Mesendoderm (in vitro differentiated cells): Measurements from ENCODE around the gene SEMA3A.

Experiments used
- DNase-seq: peaks from one replicate; pipeline ENCODE4 v3.0.0; 2013
- H2AK5ac ChIP-seq: 2 replicates; pipeline ENCODE4 v1.6.1; 2013; ENCODE audit warnings: low read length, inconsistent platforms
- H2BK120ac ChIP-seq: 2 replicates; pipeline ENCODE4 v1.6.1; 2013; ENCODE audit warnings: low read depth, mild to moderate bottlenecking, low read length, moderate library complexity, mixed read lengths
- H2BK15ac ChIP-seq: replicated peaks from 2 replicates; pipeline ENCODE4 v1.6.1; 2013; ENCODE audit warnings: low read depth, mild to moderate bottlenecking, moderate library complexity
- H2BK5ac ChIP-seq: 2 replicates; pipeline ENCODE4 v1.6.1; 2013; ENCODE audit warnings: low read length, inconsistent platforms
- H3K18ac ChIP-seq: 2 replicates; pipeline ENCODE4 v1.6.1; 2013; ENCODE audit warnings: mild to moderate bottlenecking, low read length, mixed read lengths
- H3K23ac ChIP-seq: one replicate; pipeline ENCODE4 v1.6.1; 2013; ENCODE audit warnings: low read length
- H3K27ac ChIP-seq: 2 replicates; pipeline ENCODE4 v1.5.1; 2013; ENCODE audit warnings: low read depth, mild to moderate bottlenecking, inconsistent platforms, low read length, moderate library complexity
- H3K27me3 ChIP-seq: 2 replicates; pipeline ENCODE4 v1.6.1; 2013; ENCODE audit warnings: low read length, control low read depth, mild to moderate bottlenecking, inconsistent platforms; ENCODE audit not compliant: insufficient read depth, poor library complexity
- H3K36me3 ChIP-seq: 2 replicates; pipeline ENCODE4 v1.6.1; 2013; ENCODE audit warnings: low read length, inconsistent platforms; ENCODE audit not compliant: control insufficient read depth, insufficient read depth
- H3K4ac ChIP-seq: one replicate; pipeline ENCODE4 v1.6.1; 2013; ENCODE audit warnings: low read depth, mild to moderate bottlenecking, low read length, moderate library complexity
- H3K4me1 ChIP-seq: 2 replicates; pipeline ENCODE4 v1.6.1; 2013; ENCODE audit warnings: low read depth, low read length, inconsistent platforms; ENCODE audit not compliant: control insufficient read depth
- H3K4me2 ChIP-seq: 2 replicates; pipeline ENCODE4 v1.6.1; 2013; ENCODE audit warnings: low read length
- H3K4me3 ChIP-seq: 2 replicates; pipeline ENCODE4 v1.5.1; 2013; ENCODE audit warnings: mild to moderate bottlenecking, low read length
- H3K56ac ChIP-seq: one replicate; pipeline ENCODE4 v1.6.1; 2013; ENCODE audit warnings: low read length
- H3K79me1 ChIP-seq: 2 replicates; pipeline ENCODE4 v1.6.1; 2013; ENCODE audit warnings: low read length, inconsistent platforms
- H3K79me2 ChIP-seq: 2 replicates; pipeline ENCODE4 v1.6.1; 2013; ENCODE audit warnings: mild to moderate bottlenecking, low read length; ENCODE audit not compliant: control insufficient read depth, insufficient read depth
- H3K9ac ChIP-seq: 2 replicates; pipeline ENCODE4 v1.6.1; 2013; ENCODE audit warnings: low read length, inconsistent platforms
- H4K5ac ChIP-seq: one replicate; pipeline ENCODE4 v1.6.1; 2013; ENCODE audit warnings: low read length
- H4K8ac ChIP-seq: one replicate; pipeline ENCODE4 v1.6.1; 2013; ENCODE audit warnings: low read depth, mild to moderate bottlenecking, control low read depth, low read length, moderate library complexity
- WGBS: extraction: QIAGEN DNeasy Blood & Tissue Kit; methylation state at CpG from one replicate; pipeline ENCODE4 v1.1.7; 2013; ENCODE audit warnings: low lambda C conversion rate, missing lambda C conversion rate; ENCODE audit not compliant: insufficient coverage; ENCODE audit errors: extremely low coverage; 5-methylcytosine and 5-hydroxymethylcytosine counted together

SEMA3A gene

GRCh38 chr7:84085147-84085546 is 109.4 kb downstream of the SEMA3A start:
- H3K4me1 ChIP-seq: no peaks in the 10 kb centered on the region
- H3K56ac ChIP-seq: no peak overlapping the region
- H3K79me2 ChIP-seq: no peaks in the 10 kb centered on the region
- H4K5ac ChIP-seq: no peak overlapping the region
- no peak overlapping the region for H4K8ac ChIP-seq
- no peaks in the 10 kb centered on the region for H3K27me3 ChIP-seq
- H3K23ac ChIP-seq: no peak overlapping the region
- no peak for DNase-seq
- no peak overlapping the region for H2AK5ac ChIP-seq
- H3K4me3 ChIP-seq: no peak overlapping the region
- H3K36me3 ChIP-seq: no peaks in the 10 kb centered on the region
- H2BK120ac ChIP-seq: no peak overlapping the region
- H3K9ac ChIP-seq: no peak overlapping the region
- H3K79me1 ChIP-seq: no peaks in the 10 kb centered on the region
- no peak overlapping the region for H3K4me2 ChIP-seq
- no peak overlapping the region for H3K4ac ChIP-seq
- H3K18ac ChIP-seq: no peak overlapping the region
- H3K27ac ChIP-seq: no peak overlapping the region
- no peak overlapping the region for H2BK15ac ChIP-seq
- WGBS: no CpG with 5 or more reads among the region's 1 CpG
- H2BK5ac ChIP-seq: no peak overlapping the region

GRCh38 chr7:84083846-84084245 is 110.7 kb downstream of the SEMA3A start:
- no peaks in the 10 kb centered on the region for H3K27me3 ChIP-seq
- no peak overlapping the region for H3K4me2 ChIP-seq
- no peak overlapping the region for H2BK15ac ChIP-seq
- no peaks in the 10 kb centered on the region for H3K4me1 ChIP-seq
- no peak overlapping the region for H3K18ac ChIP-seq
- no peak overlapping the region for H4K5ac ChIP-seq
- no peak overlapping the region for H3K4ac ChIP-seq
- no peak overlapping the region for H2BK120ac ChIP-seq
- H3K36me3 ChIP-seq: no peaks in the 10 kb centered on the region
- DNase-seq: no peak
- H3K23ac ChIP-seq: no peak overlapping the region
- H3K79me1 ChIP-seq: no peaks in the 10 kb centered on the region
- no peak overlapping the region for H3K27ac ChIP-seq
- H3K9ac ChIP-seq: no peak overlapping the region
- no peak overlapping the region for H4K8ac ChIP-seq
- no peak overlapping the region for H2BK5ac ChIP-seq
- WGBS: no CpG with 5 or more reads among the region's 2 CpGs
- H2AK5ac ChIP-seq: no peak overlapping the region
- no peak overlapping the region for H3K56ac ChIP-seq
- H3K79me2 ChIP-seq: no peaks in the 10 kb centered on the region
- no peak overlapping the region for H3K4me3 ChIP-seq

DNA sequence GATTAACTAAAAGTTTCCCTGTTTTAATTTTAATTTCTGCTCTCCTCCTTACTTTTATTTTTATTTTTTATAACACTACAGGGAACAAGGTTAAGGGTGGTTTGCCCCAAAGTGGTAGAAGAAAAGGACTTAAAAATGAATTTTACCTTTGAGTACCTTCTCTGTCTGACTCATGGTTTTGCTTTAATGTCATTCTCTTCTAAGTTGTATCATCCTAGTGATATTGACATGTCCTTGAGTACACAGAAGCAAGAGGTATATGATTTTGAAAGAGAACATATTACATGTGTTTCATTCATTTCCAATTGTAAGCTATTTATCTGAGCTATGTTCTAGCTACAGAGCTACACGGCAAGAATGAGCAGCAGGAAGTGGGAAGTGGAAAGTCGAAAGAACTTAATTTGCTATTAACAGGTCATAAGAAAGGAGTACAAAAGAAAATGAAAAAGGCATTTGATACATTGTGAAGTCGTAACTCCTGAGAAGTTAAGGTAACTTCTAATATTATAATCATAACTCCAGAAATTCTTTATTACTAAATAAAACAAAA is 112.5 kb downstream of the SEMA3A start:
- H3K18ac ChIP-seq: no peak overlapping the region
- no peak overlapping the region for H3K4ac ChIP-seq
- H3K4me1 ChIP-seq: no peaks in the 10 kb centered on the region
- DNase-seq: no peak
- H2BK5ac ChIP-seq: no peak overlapping the region
- no peaks in the 10 kb centered on the region for H3K36me3 ChIP-seq
- no peak overlapping the region for H3K4me3 ChIP-seq
- no peak overlapping the region for H3K4me2 ChIP-seq
- H3K9ac ChIP-seq: no peak overlapping the region
- H4K8ac ChIP-seq: no peak overlapping the region
- H3K23ac ChIP-seq: no peak overlapping the region
- H3K56ac ChIP-seq: no peak overlapping the region
- no peaks in the 10 kb centered on the region for H3K79me2 ChIP-seq
- H3K27me3 ChIP-seq: no peaks in the 10 kb centered on the region
- WGBS: no CpG with 5 or more reads among the region's 3 CpGs
- H2AK5ac ChIP-seq: no peak overlapping the region
- no peak overlapping the region for H4K5ac ChIP-seq
- H3K27ac ChIP-seq: no peak overlapping the region
- H3K79me1 ChIP-seq: no peaks in the 10 kb centered on the region
- H2BK120ac ChIP-seq: no peak overlapping the region
- no peak overlapping the region for H2BK15ac ChIP-seq

DNA sequence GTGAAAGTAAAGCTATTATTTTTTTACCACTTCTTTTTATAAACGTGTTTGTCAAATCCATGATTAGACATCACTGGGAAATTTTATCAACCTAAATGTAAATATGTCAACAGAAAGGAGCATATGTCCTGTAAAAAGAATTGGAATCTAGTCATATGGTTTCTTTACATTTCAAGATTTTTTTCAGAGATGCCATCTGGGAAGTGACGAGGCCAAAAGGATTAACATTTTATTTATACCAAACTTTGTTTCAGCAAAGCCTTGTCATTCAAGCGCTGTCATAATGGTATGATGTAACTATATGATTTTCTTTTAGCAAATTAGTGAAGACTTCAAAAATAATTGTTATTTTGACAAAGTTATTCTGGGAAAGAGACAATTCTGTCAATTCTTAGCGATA is 117.3 kb downstream of the SEMA3A start:
- Histone ChIP-seq H2AK5ac (no peak overlapping the region), H3K27me3 (no peaks in the 10 kb centered on the region), H4K5ac (no peak overlapping the region), H3K79me2 (no peaks in the 10 kb centered on the region), H2BK5ac (no peak overlapping the region), H3K27ac (no peak overlapping the region), H3K23ac (no peak overlapping the region), H3K4ac (no peak overlapping the region), H3K56ac (no peak overlapping the region), H2BK15ac (no peak overlapping the region), H3K9ac (no peak overlapping the region), H3K79me1 (no peaks in the 10 kb centered on the region), H3K18ac (no peak overlapping the region), H2BK120ac (no peak overlapping the region), H3K4me1 (no peaks in the 10 kb centered on the region), H4K8ac (no peak overlapping the region), H3K4me3 (no peak overlapping the region), H3K4me2 (no peak overlapping the region), H3K36me3 (no peaks in the 10 kb centered on the region)
- no peak for DNase-seq
- WGBS: no CpG with 5 or more reads among the region's 4 CpGs

DNA sequence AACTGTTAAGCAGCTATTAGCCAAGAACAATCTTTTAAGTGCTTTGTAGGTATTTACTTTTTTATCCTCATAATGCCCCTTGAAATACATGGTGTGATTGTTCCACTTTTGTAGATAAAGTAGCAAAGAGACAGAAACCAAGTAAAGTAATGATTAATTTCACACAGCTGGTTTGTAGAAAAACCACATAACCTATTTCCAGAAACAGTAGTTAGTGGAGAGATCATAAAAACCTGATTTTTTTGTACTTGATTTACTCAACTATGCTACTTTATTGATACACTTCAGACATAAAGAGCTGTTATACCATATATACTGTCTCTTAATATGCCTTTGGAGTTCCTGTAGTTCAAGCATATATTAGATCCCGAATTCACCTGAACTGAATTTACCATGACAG is 118.4 kb downstream of the SEMA3A start:
- Histone ChIP-seq H3K9ac (no peak overlapping the region), H3K36me3 (no peaks in the 10 kb centered on the region), H3K56ac (no peak overlapping the region), H3K27me3 (no peaks in the 10 kb centered on the region), H3K27ac (no peak overlapping the region), H2AK5ac (no peak overlapping the region), H3K4me3 (no peak overlapping the region), H3K4ac (no peak overlapping the region), H3K4me2 (no peak overlapping the region), H3K23ac (no peak overlapping the region), H4K5ac (no peak overlapping the region), H2BK120ac (no peak overlapping the region), H4K8ac (no peak overlapping the region), H3K4me1 (no peaks in the 10 kb centered on the region), H3K79me1 (no peaks in the 10 kb centered on the region), H2BK15ac (no peak overlapping the region), H3K18ac (no peak overlapping the region), H2BK5ac (no peak overlapping the region), H3K79me2 (no peaks in the 10 kb centered on the region)
- no peak for DNase-seq
- WGBS: no CpG with 5 or more reads among the region's 1 CpG

DNA sequence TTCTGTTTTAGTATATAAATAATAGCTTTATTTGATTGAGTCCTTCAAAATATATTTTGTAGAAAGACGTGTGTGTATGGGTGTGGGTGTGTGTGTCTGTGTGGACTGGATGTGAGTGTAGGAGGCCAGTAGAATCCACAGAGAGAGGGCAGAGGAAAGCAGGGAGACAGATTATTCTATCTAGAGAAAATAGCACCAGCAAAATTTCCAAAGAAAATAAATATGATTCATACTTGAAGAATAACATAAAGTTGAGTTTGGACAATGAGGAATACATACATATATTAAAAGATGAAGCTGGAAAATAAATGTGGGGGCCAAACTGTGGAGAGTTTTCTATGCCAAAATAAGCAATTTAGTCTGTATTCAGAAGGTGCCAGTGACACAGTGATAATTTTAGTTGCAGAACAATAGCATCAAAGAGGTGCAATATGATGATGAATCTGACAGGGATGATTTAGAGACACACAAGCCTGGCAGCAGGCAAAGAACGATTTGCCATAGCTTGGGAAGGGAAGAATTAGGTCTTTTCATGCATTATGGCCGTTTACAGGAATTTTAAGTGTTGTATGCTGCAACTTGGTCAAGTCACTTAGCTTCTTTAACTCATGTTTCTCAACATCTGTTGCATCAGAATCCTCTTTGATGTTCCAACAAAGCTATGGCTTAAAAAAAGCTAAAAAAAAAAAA is 121.3 kb downstream of the SEMA3A start:
- no peak overlapping the region for H3K4ac ChIP-seq
- H3K4me2 ChIP-seq: no peak overlapping the region
- H2BK120ac ChIP-seq: no peak overlapping the region
- no peak overlapping the region for H2AK5ac ChIP-seq
- no peaks in the 10 kb centered on the region for H3K27me3 ChIP-seq
- H4K5ac ChIP-seq: no peak overlapping the region
- H3K4me3 ChIP-seq: no peak overlapping the region
- H2BK15ac ChIP-seq: no peak overlapping the region
- no peak overlapping the region for H3K9ac ChIP-seq
- no peak overlapping the region for H3K18ac ChIP-seq
- H2BK5ac ChIP-seq: no peak overlapping the region
- H3K27ac ChIP-seq: no peak overlapping the region
- 100% methylated on average over 1 of the region's 3 CpGs for WGBS
- H3K79me2 ChIP-seq: no peaks in the 10 kb centered on the region
- DNase-seq: peak; percentile 33
- H3K79me1 ChIP-seq: no peaks in the 10 kb centered on the region
- no peaks in the 10 kb centered on the region for H3K4me1 ChIP-seq
- H3K23ac ChIP-seq: no peak overlapping the region
- H4K8ac ChIP-seq: no peak overlapping the region
- H3K36me3 ChIP-seq: no peaks in the 10 kb centered on the region
- H3K56ac ChIP-seq: no peak overlapping the region
